Measurements from ENCODE around the gene HHAT.

GRCh38 chr1:210384625-210385024 is 55.9 kb downstream of the HHAT start:
- TF ChIP-seq, protein P1, sequence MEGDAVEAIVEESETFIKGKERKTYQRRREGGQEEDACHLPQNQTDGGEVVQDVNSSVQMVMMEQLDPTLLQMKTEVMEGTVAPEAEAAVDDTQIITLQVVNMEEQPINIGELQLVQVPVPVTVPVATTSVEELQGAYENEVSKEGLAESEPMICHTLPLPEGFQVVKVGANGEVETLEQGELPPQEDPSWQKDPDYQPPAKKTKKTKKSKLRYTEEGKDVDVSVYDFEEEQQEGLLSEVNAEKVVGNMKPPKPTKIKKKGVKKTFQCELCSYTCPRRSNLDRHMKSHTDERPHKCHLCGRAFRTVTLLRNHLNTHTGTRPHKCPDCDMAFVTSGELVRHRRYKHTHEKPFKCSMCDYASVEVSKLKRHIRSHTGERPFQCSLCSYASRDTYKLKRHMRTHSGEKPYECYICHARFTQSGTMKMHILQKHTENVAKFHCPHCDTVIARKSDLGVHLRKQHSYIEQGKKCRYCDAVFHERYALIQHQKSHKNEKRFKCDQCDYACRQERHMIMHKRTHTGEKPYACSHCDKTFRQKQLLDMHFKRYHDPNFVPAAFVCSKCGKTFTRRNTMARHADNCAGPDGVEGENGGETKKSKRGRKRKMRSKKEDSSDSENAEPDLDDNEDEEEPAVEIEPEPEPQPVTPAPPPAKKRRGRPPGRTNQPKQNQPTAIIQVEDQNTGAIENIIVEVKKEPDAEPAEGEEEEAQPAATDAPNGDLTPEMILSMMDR (IDR thresholded peaks at IDR 0.05) = no peak
- TF ChIP-seq ZFX (IDR thresholded peaks at IDR 0.05; ENCODE audit: borderline replicate concordance) = no peak

Measured in 22Rv1 (cell line).